ENCODE results near the gene RNF212. TPM values are rescaled to one million over a fixed set of nuclear protein-coding genes. Genes with fewer than 3 reads are reported as not detected.
A peak's percentile ranks its signal among the peaks of the same experiment; 100 is the strongest.

Gene RNF212
- total and polyA plus RNA-seq, 2 of the 13 experiments (the other 11 are each of a cell fraction or from before 2014, with no cell fraction given), result not detected

DNA sequence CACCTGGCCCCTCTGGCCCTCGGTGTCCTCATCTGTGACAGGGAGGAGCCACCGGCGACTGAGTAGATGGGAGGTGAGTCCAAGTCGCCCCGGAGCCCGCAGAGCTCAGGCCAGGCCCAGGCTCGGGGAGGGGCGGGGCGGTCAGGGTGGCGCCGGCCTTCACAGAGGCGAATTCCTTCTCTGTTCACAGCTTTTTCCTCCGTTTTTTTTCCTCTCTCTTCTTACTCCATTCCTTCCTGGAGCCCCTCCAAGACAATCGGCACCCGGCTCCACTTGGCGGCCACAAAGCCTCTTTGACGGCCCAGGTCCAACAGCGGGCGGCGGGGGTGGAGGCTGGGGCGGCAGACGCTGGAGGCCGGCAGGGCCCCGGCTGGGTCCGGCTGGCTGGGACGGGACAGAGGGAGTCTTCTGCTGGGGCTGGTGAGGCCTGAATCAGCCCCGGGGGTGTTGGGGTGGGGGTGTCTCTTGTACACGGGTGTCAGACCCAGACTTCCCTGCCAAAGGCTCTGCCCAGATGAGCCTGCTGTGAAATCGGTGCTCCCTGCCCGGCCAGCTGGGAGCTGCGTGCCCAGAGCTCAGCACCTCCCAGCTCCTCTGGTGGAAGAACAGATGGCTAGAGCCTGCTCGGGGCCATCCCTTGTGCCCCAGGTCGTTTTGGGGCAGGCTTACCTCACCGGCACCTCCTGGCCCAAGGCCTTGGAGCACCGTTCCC lies 79.4 kb downstream of the RNF212 start (continued):
- TF ChIP-seq, protein P1, sequence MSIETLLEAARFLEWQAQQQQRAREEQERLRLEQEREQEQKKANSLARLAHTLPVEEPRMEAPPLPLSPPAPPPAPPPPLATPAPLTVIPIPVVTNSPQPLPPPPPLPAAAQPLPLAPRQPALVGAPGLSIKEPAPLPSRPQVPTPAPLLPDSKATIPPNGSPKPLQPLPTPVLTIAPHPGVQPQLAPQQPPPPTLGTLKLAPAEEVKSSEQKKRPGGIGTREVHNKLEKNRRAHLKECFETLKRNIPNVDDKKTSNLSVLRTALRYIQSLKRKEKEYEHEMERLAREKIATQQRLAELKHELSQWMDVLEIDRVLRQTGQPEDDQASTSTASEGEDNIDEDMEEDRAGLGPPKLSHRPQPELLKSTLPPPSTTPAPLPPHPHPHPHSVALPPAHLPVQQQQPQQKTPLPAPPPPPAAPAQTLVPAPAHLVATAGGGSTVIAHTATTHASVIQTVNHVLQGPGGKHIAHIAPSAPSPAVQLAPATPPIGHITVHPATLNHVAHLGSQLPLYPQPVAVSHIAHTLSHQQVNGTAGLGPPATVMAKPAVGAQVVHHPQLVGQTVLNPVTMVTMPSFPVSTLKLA (IDR thresholded peaks at IDR 0.05), result no peak
- peak; percentile 39; the same call in 1 of the 2 replicates for TF ChIP-seq EZH2 (conservative IDR thresholded peaks at IDR 0.05; ENCODE audit: low read depth, low read length)
- no peak for TF ChIP-seq ZNF124 (CRISPR knock-in tag; IDR thresholded peaks at IDR 0.05)
- no peak for TF ChIP-seq SKI (IDR thresholded peaks at IDR 0.05; ENCODE audit: partially characterized antibody)
- 0 out of 2 replicates have a peak, but pooled peaks have one; percentile 22 for TF ChIP-seq KDM2A (CRISPR knock-in tag; IDR thresholded peaks at IDR 0.05; ENCODE audit: borderline replicate concordance, low read depth)
- no peak for TF ChIP-seq ZSCAN25 (CRISPR knock-in tag; IDR thresholded peaks at IDR 0.05)
- TF ChIP-seq, protein P2, sequence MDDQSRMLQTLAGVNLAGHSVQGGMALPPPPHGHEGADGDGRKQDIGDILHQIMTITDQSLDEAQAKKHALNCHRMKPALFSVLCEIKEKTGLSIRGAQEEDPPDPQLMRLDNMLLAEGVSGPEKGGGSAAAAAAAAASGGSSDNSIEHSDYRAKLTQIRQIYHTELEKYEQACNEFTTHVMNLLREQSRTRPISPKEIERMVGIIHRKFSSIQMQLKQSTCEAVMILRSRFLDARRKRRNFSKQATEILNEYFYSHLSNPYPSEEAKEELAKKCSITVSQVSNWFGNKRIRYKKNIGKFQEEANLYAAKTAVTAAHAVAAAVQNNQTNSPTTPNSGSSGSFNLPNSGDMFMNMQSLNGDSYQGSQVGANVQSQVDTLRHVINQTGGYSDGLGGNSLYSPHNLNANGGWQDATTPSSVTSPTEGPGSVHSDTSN (CRISPR knock-in tag; IDR thresholded peaks at IDR 0.05; ENCODE audit: borderline replicate concordance), result no peak
- no peak for TF ChIP-seq ZNF329 (CRISPR knock-in tag; IDR thresholded peaks at IDR 0.05; ENCODE audit: low read depth)
- TF ChIP-seq HDAC2 (CRISPR knock-in tag; IDR thresholded peaks at IDR 0.05), result 0 out of 2 replicates have a peak, but pooled peaks have one; percentile 21
- no peak for TF ChIP-seq ZBTB3 (CRISPR knock-in tag; IDR thresholded peaks at IDR 0.05; ENCODE audit: borderline replicate concordance, low read depth)
- TF ChIP-seq ZNF510 (CRISPR knock-in tag; IDR thresholded peaks at IDR 0.05; ENCODE audit: low read depth), result no peak
- peak; percentile 24; the same call in 1 of the 2 replicates for TF ChIP-seq ZFX (CRISPR knock-in tag; IDR thresholded peaks at IDR 0.05; ENCODE audit: low read depth)
- TF ChIP-seq SMARCE1 (IDR thresholded peaks at IDR 0.05; ENCODE audit: borderline replicate concordance), result no peak
- no peak for TF ChIP-seq ZBTB8A (CRISPR knock-in tag; IDR thresholded peaks at IDR 0.05; ENCODE audit: borderline replicate concordance, low read depth)
- peak; percentile 6; the same call in 1 of the 2 replicates for TF ChIP-seq FOSL2 (CRISPR knock-in tag; IDR thresholded peaks at IDR 0.05)
- no peak for TF ChIP-seq CBX2 (IDR thresholded peaks at IDR 0.05; ENCODE audit: low read depth, low read length)
- TF ChIP-seq CBX2 (CRISPR knock-in tag; IDR thresholded peaks at IDR 0.05; ENCODE audit: low read depth), result no peak
- no peak for TF ChIP-seq ZNF367 (CRISPR knock-in tag; IDR thresholded peaks at IDR 0.05; ENCODE audit: borderline replicate concordance)
- no peak for TF ChIP-seq RORA (CRISPR knock-in tag; IDR thresholded peaks at IDR 0.05)
- no peak for TF ChIP-seq PAWR (CRISPR knock-in tag; IDR thresholded peaks at IDR 0.05; ENCODE audit: borderline replicate concordance)
- TF ChIP-seq ZSCAN22 (CRISPR knock-in tag; IDR thresholded peaks at IDR 0.05), result no peak
- TF ChIP-seq ZNF768 (CRISPR knock-in tag; IDR thresholded peaks at IDR 0.05), result 0 out of 2 replicates have a peak, but pooled peaks have one; percentile 12
- TF ChIP-seq CBX5 (CRISPR knock-in tag; IDR thresholded peaks at IDR 0.05; ENCODE audit: borderline replicate concordance), result no peak
- TF ChIP-seq, protein P3, sequence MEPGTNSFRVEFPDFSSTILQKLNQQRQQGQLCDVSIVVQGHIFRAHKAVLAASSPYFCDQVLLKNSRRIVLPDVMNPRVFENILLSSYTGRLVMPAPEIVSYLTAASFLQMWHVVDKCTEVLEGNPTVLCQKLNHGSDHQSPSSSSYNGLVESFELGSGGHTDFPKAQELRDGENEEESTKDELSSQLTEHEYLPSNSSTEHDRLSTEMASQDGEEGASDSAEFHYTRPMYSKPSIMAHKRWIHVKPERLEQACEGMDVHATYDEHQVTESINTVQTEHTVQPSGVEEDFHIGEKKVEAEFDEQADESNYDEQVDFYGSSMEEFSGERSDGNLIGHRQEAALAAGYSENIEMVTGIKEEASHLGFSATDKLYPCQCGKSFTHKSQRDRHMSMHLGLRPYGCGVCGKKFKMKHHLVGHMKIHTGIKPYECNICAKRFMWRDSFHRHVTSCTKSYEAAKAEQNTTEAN (CRISPR knock-in tag; conservative IDR thresholded peaks at IDR 0.05), result no peak
- TF ChIP-seq, protein P4, sequence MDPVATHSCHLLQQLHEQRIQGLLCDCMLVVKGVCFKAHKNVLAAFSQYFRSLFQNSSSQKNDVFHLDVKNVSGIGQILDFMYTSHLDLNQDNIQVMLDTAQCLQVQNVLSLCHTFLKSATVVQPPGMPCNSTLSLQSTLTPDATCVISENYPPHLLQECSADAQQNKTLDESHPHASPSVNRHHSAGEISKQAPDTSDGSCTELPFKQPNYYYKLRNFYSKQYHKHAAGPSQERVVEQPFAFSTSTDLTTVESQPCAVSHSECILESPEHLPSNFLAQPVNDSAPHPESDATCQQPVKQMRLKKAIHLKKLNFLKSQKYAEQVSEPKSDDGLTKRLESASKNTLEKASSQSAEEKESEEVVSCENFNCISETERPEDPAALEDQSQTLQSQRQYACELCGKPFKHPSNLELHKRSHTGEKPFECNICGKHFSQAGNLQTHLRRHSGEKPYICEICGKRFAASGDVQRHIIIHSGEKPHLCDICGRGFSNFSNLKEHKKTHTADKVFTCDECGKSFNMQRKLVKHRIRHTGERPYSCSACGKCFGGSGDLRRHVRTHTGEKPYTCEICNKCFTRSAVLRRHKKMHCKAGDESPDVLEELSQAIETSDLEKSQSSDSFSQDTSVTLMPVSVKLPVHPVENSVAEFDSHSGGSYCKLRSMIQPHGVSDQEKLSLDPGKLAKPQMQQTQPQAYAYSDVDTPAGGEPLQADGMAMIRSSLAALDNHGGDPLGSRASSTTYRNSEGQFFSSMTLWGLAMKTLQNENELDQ (CRISPR knock-in tag; IDR thresholded peaks at IDR 0.05; ENCODE audit: borderline replicate concordance), result no peak

Data from HepG2 (cell line).